A549 (cell line): ENCODE results near the gene CHID1. TPM values are rescaled to one million over a fixed set of nuclear protein-coding genes. Genes with fewer than 3 reads are reported as not detected.

Source experiments
- ATAC-seq, 2 experiments: fragments of 200-7000 bp in 1 of 2; fragments of >200 bp in 1 of 2; cut with Nextera tagmentation in 1 of 2; cut with Tn5 transposase in 1 of 2; 3 replicates each; pipeline versions ENCODE4 v1.8.0 to v1.9.1; 2018 to 2020; ENCODE audit warnings: mild to moderate bottlenecking in 1 of 2, moderate library complexity in 1 of 2
- CTCF ChIA-PET: fragments of 300-600 bp; sonication (Branson Sonifier 250); formaldehyde crosslinking; extraction: SDS; loops from one replicate; lab custom pipeline; 2021; ENCODE audit warnings: antibody characterized with exemption, inconsistent platforms; lab: Yijun Ruan, JAX
- POLR2A ChIA-PET: fragments of 350-600 bp; formaldehyde crosslinking; extraction: SDS; loops from one replicate; lab custom pipeline; 2021; ENCODE audit warnings: antibody characterized with exemption, inconsistent platforms; lab: Yijun Ruan, JAX
- DNase-seq, 2 experiments: peaks; one replicate each; pipeline versions ENCODE4 v3.0.0 to v3.0.0-alpha.2; 2011 to 2016; ENCODE audit warnings: low read depth in 1 of 2, low spot score in 1 of 2
- FAIRE-seq: peaks from 2 replicates; lab custom pipeline; 2011; peaks lifted over from hg19 to GRCh38; lab: Jason Lieb, UNC
- H3K27ac ChIP-seq, 2 experiments: fragments of >200 bp; sonication (Bioruptor Twin); formaldehyde crosslinking; 3 replicates each; pipeline ENCODE4 v1.5.1; 2016 to 2017
- H3K4me1 ChIP-seq: fragments of >200 bp; sonication (Bioruptor Twin); formaldehyde crosslinking; 3 replicates; pipeline ENCODE4 v1.6.1; 2016
- H3K4me2 ChIP-seq: fragments of >200 bp; sonication (Bioruptor Twin); formaldehyde crosslinking; 3 replicates; pipeline ENCODE4 v1.6.1; 2016
- H3K4me3 ChIP-seq: fragments of >200 bp; sonication (Bioruptor Twin); formaldehyde crosslinking; 3 replicates; pipeline ENCODE4 v1.5.1; 2016
- H3K9me3 ChIP-seq: fragments of >200 bp; sonication (Bioruptor Twin); formaldehyde crosslinking; 3 replicates; pipeline ENCODE4 v1.6.1; 2016
- BHLHE40 ChIP-seq: IDR thresholded peaks from 2 replicates; pipeline ENCODE4 v1.6.1; 2012; ENCODE audit warnings: low read depth, low read length, inconsistent platforms
- CHD4 ChIP-seq: fragments of 200-600 bp; sonication (generic); IDR thresholded peaks from 2 replicates; pipeline ENCODE4 v1.6.1; 2016; ENCODE audit warnings: antibody characterized with exemption, mild to moderate bottlenecking, borderline replicate concordance
- E2F6 ChIP-seq: IDR thresholded peaks from 2 replicates; pipeline ENCODE4 v1.6.1; 2012; ENCODE audit warnings: low read depth, borderline replicate concordance
- ESRRA ChIP-seq: fragments of 150-350 bp; IDR thresholded peaks from 2 replicates; pipeline ENCODE4 v1.6.1; 2014; ENCODE audit warnings: mild to moderate bottlenecking, low read length, borderline replicate concordance
- FOSB ChIP-seq: fragments of 250-450 bp; sonication (Bioruptor Pico); IDR thresholded peaks from 2 replicates; pipeline ENCODE4 v1.5.0; 2020; ENCODE audit warnings: mild to moderate bottlenecking, moderate library complexity
- FOSL2 ChIP-seq, 2 experiments: fragments of 450-650 bp in 1 of 2; fragments of >200 bp in 1 of 2; sonication (Bioruptor Twin) in 1 of 2; formaldehyde crosslinking; IDR thresholded peaks; 2 replicates each; pipeline versions ENCODE4 v1.5.0 to v1.6.1; 2016 to 2020; ENCODE audit warnings: mild to moderate bottlenecking in 1 of 2, moderate library complexity in 1 of 2
- HEYL ChIP-seq: fragments of 250-450 bp; sonication (Bioruptor Pico); IDR thresholded peaks from 2 replicates; pipeline ENCODE4 v1.8.0; 2021; ENCODE audit warnings: mild to moderate bottlenecking, moderate library complexity
- JUN ChIP-seq, 2 experiments: fragments of >200 bp; sonication (Bioruptor Twin); formaldehyde crosslinking; IDR thresholded peaks; 2 replicates in 1 of 2; 3 replicates in 1 of 2; pipeline ENCODE4 v1.6.1; 2016 to 2017
- JUNB ChIP-seq: fragments of >200 bp; sonication (Bioruptor Twin); formaldehyde crosslinking; IDR thresholded peaks from 2 replicates; pipeline ENCODE4 v1.6.1; 2016
- MAFK ChIP-seq: fragments of 450-650 bp; IDR thresholded peaks from 2 replicates; pipeline ENCODE4 v1.6.1; 2014; ENCODE audit not compliant: partially characterized antibody
- MAX ChIP-seq: IDR thresholded peaks from 2 replicates; pipeline ENCODE4 v1.6.1; 2012
- NR3C1 ChIP-seq: fragments of >200 bp; sonication (Bioruptor Twin); formaldehyde crosslinking; IDR thresholded peaks from 3 replicates; pipeline ENCODE4 v1.6.1; 2017
- PHF8 ChIP-seq: fragments of 200-600 bp; sonication (generic); IDR thresholded peaks from 2 replicates; pipeline ENCODE4 v1.6.1; 2016; ENCODE audit warnings: low read depth, mild to moderate bottlenecking, antibody characterized with exemption, moderate library complexity, borderline replicate concordance
- RCOR1 ChIP-seq: fragments of 150-350 bp; IDR thresholded peaks from 2 replicates; pipeline ENCODE4 v1.6.1; 2014; ENCODE audit warnings: antibody characterized with exemption, low read length, low read depth
- SMC3 ChIP-seq: fragments of >200 bp; sonication (Bioruptor Twin); formaldehyde crosslinking; IDR thresholded peaks from 3 replicates; pipeline ENCODE4 v1.6.1; 2018; ENCODE audit warnings: inconsistent platforms
- ZSCAN20 ChIP-seq: fragments of 250-450 bp; sonication (Bioruptor Pico); IDR thresholded peaks from 2 replicates; pipeline ENCODE4 v1.8.0; 2022; ENCODE audit warnings: mild to moderate bottlenecking, moderate library complexity
- WGBS: methylation state at CpG from one replicate; pipeline ENCODE4 v1.1.6; 2017; ENCODE audit errors: missing lambda C conversion rate; 5-methylcytosine and 5-hydroxymethylcytosine counted together
- polyA plus RNA-seq, 4 experiments: library from polyadenylated mRNA; depleted of rRNA in 3 of 4; stranded (reverse); fragments of >200 nt; fragmentation: RNase III in 1 of 4; extraction: RNeasy Plus Mini Kit Qiagen cat#74134 plus additional on column Dnase treatment in 1 of 4; gene quantifications; 2 replicates in 3 of 4; 3 replicates in 1 of 4; pipeline ENCODE4 v1.2.3, GENCODE V29; 2011 to 2017
- TF ChIP-seq, protein P1 (sequence below): fragments of >200 bp; sonication (Bioruptor Twin); formaldehyde crosslinking; IDR thresholded peaks from 3 replicates; pipeline ENCODE4 v1.5.1; 2016

The CHID1 gene
- polyA plus RNA-seq, 2 of the 4 experiments (the other 2 are of a cell fraction): 53.8 to 70.6 TPM

- peak overlapping the region; percentile 88 for H3K4me2 ChIP-seq
- ATAC-seq (no peak), FAIRE-seq (no peak), DNase-seq (no peak)
- TF ChIP-seq CHD4 (no peak), SMC3 (no peak)
- POLR2A ChIA-PET: interaction anchor here (1.2 to 5.1 kb wide), 4 partner anchors 11 to 23 kb away, joined by 3 to 52 read pairs (median 34); partner anchors contain the start of genes PNPLA2, POLR2L, RPLP2 and TSPAN4
- peak overlapping the region; percentile 86 for H3K4me3 ChIP-seq
- H3K27ac ChIP-seq: peak overlapping the region; percentile 98 to 100
- H3K4me1 ChIP-seq: peaks cover 54% of the 10 kb centered on the region
- WGBS: 28% methylated on average over 17 of the region's 23 CpGs
- CTCF ChIA-PET: interaction anchor here (1.3 to 1.4 kb wide), 2 partner anchors 13 kb away, joined by 4 read pairs; partner anchors contain the start of gene PNPLA2
- H3K9me3 ChIP-seq: no peaks in the 10 kb centered on the region
These were observed 78.6 kb downstream of the CHID1 start for GRCh38 chr11:831961-832528.

DNA sequence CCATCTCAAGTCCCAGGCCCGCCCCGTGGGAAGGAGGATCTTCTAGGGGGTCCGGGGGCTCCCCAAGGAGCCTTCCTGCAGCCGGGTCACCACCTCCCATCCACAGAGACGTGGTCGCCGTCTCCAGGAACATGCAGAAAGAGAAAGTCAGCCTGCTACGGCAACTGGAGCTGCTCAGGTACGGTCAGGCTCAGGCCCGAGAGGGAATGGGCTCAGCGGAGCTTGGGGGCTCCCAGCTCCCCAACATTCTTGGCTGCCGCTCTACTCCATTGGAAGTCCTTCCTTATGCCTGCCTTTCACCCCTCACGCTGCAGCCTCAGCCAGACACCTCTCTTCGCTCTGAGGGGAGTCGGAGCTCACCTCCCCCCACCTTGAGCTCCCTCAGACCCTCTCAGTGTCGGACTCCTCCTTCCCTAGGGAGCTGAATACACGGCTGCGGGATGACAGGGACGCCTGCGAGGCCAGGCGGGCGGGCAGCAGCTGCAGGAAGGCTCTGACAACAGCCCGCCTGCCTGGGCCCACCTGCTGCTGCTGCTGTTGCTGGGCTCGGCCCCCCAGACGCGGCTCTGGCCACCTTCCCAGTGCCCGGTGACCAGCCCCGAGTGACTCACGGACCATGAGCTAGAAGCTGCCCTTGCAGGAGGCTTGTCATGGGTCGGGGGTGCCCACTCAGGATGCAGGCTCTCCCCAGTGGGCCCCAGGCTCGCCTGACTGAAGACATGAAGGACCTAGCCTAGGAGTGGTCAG, 79.3 kb downstream of the CHID1 start:
- POLR2A ChIA-PET: interaction anchor here (4.7 to 5.1 kb wide), 2 partner anchors 12 kb away, joined by 47 to 52 read pairs; partner anchors contain the start of genes PNPLA2, POLR2L and TSPAN4
- peak overlapping the region; percentile 86 for H3K4me3 ChIP-seq
- H3K9me3 ChIP-seq: no peaks in the 10 kb centered on the region
- no peak for ATAC-seq
- WGBS: 69% methylated on average over 17 of the region's 31 CpGs
- H3K4me1 ChIP-seq: peaks cover 53% of the 10 kb centered on the region
- CTCF ChIA-PET: interaction anchor here (1.0 to 1.4 kb wide), 3 partner anchors 8 to 14 kb away, joined by 3 to 4 read pairs (median 4); partner anchors contain the start of gene PNPLA2
- peak overlapping the region; percentile 88 for H3K4me2 ChIP-seq
- TF ChIP-seq FOSL2 (IDR thresholded peaks at IDR 0.05): no peak
- peak; percentile 48 for TF ChIP-seq FOSL2 (CRISPR knock-in tag; IDR thresholded peaks at IDR 0.05)
- no peak for TF ChIP-seq PHF8
- TF ChIP-seq, all 56 proteins: peak for 1
- peak overlapping the region; percentile 98 to 100 for H3K27ac ChIP-seq
- DNase-seq (no peak), FAIRE-seq (no peak)

GRCh38 chr11:830295-831117, 80.1 kb downstream of the CHID1 start:
- Histone ChIP-seq H3K4me1 (peaks cover 53% of the 10 kb centered on the region), H3K9me3 (no peaks in the 10 kb centered on the region), H3K4me3 (peak overlapping the region; percentile 86; the same call in 2 of the 3 replicates), H3K4me2 (peak overlapping the region; percentile 88), H3K27ac (peak overlapping the region; percentile 18 to 100; a peak in 4 of 6 replicates)
- WGBS: 69% methylated on average over 46 of the region's 78 CpGs
- TF ChIP-seq MAFK: no peak
- 0 out of 2 replicates have a peak, but pooled peaks have one; percentile 27 for TF ChIP-seq E2F6
- no peak for TF ChIP-seq FOSB (CRISPR knock-in tag)
- peak; percentile 42; the same call in 1 of the 2 replicates for TF ChIP-seq MAX
- no peak for TF ChIP-seq JUN (IDR thresholded peaks at IDR 0.05)
- no peak for TF ChIP-seq ZSCAN20
- TF ChIP-seq JUNB: no peak
- no peak for TF ChIP-seq ESRRA
- FAIRE-seq: no peak
- ATAC-seq: peak in 1 of 2 experiments; percentile 11; a peak in 3 of 6 replicates
- ChIA-PET POLR2A (interaction anchor here (1.0 to 5.1 kb wide), 4 partner anchors 11 to 13 kb away, joined by 3 to 52 read pairs (median 36); partner anchors contain the start of genes PNPLA2, POLR2L and TSPAN4), CTCF (interaction anchor here (1.0 to 1.3 kb wide), 2 partner anchors 9 to 12 kb away, joined by 3 to 4 read pairs; partner anchors contain the start of gene PNPLA2)
- DNase-seq: no peak

DNA sequence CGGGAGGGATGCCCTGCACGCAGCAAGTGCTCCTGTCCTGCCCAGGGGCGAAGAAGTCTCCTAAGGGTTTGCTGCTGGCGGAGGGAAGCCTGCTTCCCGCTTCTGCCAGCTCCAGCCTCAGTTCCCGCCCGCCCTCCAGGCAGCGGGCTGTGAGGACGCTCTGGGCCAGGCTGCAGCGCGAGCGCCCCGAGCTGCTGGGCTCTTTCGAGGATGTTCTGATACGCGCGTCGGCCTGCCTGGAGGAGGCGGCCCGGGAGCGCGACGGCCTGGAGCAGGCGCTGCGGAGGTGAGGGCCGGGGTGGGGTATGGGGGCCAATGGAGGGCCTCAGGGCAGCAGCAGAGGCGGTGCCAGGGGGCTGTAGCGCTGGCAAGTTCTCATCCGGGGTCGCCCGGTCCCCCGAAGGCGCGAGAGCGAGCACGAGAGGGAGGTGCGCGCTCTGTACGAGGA, 80.7 kb downstream of the CHID1 start:
- DNase-seq: no peak
- WGBS: 94% methylated on average over 16 of the region's 39 CpGs
- ChIA-PET CTCF (interaction anchor here (1.1 to 1.3 kb wide), 2 partner anchors 11 to 14 kb away, joined by 3 to 4 read pairs; partner anchors contain the start of gene PNPLA2), POLR2A (interaction anchor here (1.0 to 3.5 kb wide), 2 partner anchors 11 to 13 kb away, joined by 3 to 26 read pairs; partner anchors contain the start of genes PNPLA2 and TSPAN4)
- H3K27ac ChIP-seq: peak overlapping the region in 1 of 2 experiments; percentile 19; a peak in 1 of 6 replicates
- no peak overlapping the region for H3K4me3 ChIP-seq
- peaks cover 53% of the 10 kb centered on the region for H3K4me1 ChIP-seq
- TF ChIP-seq, protein P1, sequence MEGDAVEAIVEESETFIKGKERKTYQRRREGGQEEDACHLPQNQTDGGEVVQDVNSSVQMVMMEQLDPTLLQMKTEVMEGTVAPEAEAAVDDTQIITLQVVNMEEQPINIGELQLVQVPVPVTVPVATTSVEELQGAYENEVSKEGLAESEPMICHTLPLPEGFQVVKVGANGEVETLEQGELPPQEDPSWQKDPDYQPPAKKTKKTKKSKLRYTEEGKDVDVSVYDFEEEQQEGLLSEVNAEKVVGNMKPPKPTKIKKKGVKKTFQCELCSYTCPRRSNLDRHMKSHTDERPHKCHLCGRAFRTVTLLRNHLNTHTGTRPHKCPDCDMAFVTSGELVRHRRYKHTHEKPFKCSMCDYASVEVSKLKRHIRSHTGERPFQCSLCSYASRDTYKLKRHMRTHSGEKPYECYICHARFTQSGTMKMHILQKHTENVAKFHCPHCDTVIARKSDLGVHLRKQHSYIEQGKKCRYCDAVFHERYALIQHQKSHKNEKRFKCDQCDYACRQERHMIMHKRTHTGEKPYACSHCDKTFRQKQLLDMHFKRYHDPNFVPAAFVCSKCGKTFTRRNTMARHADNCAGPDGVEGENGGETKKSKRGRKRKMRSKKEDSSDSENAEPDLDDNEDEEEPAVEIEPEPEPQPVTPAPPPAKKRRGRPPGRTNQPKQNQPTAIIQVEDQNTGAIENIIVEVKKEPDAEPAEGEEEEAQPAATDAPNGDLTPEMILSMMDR: no peak
- no peak for TF ChIP-seq HEYL (CRISPR knock-in tag)
- TF ChIP-seq NR3C1: no peak
- TF ChIP-seq BHLHE40: no peak
- TF ChIP-seq ZSCAN20: no peak
- TF ChIP-seq RCOR1: no peak
- peak overlapping the region; percentile 88 for H3K4me2 ChIP-seq
- ATAC-seq: no peak
- no peak for FAIRE-seq
- no peaks in the 10 kb centered on the region for H3K9me3 ChIP-seq
